NCI-H748 treated with DMSO at 0.1 percent for 48 hours (cell line): Measurements from ENCODE around the gene SEL1L.
"Not testable (repeated sequence)": the region's sequence is repeated elsewhere in the genome, so short reads cannot be mapped to it uniquely, and the experiment has no call there.

Experiments used
- DNase-seq: peaks from one replicate; lab custom pipeline; 2025; lab: John Stamatoyannopoulos, UW

Gene SEL1L

DNA sequence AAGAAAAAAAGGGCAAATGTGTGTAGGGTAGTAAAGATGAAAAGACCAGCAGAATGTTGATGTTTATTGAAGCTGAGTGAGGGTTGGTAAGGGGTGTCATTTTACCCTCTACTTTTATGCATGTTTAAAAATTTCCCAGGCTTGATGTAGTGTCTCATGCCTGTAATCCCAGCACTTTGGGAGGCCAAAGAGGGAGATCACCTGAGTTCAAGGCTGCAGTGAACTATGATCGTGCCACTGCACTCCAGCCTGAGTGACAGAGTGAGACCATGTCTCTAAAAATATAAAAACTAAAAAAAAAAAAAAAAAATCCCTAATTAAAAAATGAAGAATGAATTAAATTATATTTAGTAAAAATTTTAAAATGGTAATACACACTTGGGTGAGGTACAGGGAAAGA is 8.5 kb downstream of the SEL1L start:
- DNase-seq = no peak

- no peak for DNase-seq
These were observed 10.0 kb downstream of the SEL1L start for GRCh38 chr14:81523616-81524015.

GRCh38 chr14:81523016-81523415 is 10.6 kb downstream of the SEL1L start:
- no peak for DNase-seq

GRCh38 chr14:81521356-81521755 is 12.3 kb downstream of the SEL1L start:
- no peak for DNase-seq

DNA sequence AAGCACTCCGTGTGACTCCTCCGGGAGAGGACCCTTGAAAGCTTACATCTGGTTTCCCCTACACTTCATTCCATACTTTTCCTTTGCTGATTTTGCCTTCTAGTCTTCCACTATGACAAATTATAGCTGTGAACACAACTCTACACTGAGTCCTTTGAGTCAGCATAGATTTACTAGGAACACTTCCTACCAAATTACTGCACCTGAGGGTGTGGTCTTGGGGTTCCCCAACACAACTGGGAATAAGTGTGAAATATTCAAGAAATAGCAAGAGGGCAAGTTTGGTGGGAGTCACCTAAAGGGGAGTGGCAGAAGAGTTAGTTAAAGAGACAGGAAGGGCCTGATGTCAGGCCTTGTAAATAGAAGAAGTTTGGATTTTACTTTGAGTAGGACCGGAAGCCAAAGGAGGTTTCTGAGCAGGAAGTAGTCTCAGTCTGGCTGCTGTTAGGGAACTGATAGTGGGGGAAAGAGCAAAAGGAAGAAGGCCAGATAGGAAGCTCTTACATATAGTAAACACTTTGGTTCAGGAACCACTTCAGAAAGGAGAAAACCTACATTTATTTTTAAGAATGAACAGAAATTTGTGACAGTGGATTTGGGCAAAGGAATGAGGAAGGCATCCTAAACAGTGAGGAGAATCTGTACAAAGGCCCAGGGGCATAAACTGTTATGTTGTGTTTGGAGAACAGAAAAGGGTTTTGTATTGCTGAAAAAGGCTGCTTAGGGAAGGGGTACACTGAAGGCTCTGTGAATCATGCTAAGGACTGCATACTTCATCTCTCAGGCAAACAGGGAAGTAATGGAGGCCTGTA is 14.2 kb downstream of the SEL1L start:
- DNase-seq = no peak

- no peak for DNase-seq
These were observed 15.8 kb downstream of the SEL1L start for GRCh38 chr14:81517798-81518398.

DNA sequence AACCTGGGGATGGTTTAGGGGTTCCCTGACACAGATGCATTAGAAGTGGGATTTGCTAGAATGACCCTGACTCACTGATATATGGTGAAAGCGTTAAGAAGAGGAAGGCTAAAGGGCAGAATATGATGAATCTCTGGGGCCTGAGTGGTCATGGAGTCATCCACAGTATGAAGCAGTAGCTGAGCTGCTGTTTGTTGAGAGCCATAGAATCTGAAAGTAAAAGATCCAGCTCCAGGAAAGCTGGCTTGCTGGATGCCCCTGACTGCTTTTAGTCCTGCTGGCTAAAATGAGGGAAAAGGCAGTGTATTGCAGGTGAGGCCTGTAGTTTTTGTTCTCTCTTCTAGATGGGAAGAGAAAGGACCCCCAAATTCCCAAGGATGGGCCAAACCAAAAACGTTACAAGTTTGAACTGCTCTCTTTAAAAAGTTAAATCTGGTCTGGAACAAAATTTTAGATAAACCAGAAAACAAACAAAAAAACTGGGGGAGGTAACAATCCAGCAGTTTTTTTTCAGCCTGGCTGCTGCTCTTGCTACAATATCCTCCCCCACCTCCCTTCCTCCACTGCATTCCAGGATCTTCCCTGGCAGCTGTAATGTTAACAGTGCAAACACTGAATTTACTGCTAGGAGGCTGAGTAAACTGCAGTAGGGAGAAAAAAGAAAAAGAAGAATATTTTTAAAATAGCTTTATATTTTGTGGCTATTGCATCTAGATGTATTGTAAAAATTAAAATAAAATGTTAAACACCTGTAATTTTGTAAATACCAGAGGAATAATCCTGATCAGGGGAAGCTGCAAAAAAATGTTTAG is 16.5 kb downstream of the SEL1L start:
- DNase-seq = no peak

DNA sequence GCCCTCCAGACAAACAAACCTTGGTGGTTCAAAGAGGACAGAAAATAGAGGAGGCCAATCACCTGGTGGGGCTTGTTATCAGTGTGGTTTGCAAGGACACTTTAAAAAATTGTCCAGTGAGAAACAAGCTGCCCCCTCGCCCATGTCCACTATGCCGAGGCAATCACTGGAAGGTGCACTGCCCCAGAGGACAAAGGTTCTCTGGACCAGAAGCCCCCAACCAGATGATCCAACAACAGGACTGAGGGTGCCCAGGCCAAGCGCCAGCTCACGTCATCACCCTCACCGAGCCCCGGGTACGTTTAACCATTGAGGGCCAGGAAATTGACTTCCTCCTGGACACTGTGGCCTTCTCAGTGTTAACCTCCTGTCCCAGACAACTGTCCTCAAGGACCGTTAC is 17.7 kb downstream of the SEL1L start:
- DNase-seq = not testable (repeated sequence)

GRCh38 chr14:81512826-81513225 is 20.8 kb downstream of the SEL1L start:
- not testable (repeated sequence) for DNase-seq

DNA sequence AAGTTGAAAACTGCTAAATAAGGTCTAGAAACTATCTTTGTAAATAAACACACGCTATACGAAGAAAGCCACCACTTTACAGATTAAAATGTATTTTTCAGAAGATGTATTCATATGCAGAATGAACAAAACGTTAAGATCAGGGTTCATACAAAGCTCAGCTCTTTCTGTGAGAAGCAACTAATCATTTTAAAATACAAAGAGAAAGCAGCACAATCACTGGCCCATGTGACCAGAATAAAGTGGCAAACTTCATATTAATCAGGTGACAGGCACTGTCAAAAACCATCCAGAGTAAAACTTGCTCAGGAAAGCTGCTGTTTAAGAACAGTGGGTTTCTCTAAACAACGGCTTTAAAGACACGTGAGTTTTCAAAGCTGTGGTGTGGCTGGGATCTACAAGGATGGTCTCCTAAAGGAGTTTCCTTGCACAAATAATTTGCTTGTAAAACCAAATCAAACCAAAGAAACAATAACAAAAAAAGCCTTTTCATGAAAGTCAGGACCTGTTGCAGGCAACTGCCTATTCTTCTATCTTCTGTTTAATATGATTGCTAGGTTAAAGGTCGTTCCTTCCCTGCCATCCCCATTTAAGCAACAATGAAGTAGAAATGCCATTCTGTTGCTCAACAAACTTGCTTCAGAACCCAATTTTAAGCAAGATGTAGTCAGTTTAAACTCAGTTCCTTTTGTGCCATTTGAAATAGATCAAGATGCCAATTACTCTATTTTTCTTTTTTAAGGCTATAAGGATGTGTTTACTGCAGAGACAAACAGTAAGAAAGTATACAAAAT is 22.3 kb downstream of the SEL1L start:
- no peak for DNase-seq

GRCh38 chr14:81509838-81510452 is 23.7 kb downstream of the SEL1L start:
- no peak for DNase-seq

DNA sequence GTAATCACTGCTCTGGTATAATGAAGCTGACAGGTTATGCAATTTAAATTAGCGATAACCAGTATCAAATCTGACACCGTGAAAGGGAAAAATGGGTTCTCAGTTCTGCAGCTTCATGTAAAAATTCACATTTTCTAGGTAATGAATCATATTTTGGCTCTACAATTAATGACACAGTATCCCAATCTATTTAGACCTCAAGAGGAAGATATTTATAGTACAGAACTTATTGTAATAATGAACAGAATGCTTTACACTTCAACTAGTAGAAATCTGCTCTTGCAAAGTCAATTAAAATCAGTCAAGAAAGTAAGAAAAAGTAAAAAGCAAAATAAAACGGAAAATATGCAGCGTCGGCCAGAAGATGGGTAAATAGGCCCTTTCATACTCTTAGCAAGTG is 24.3 kb downstream of the SEL1L start:
- DNase-seq = no peak

- DNase-seq = no peak
These were observed 27.2 kb downstream of the SEL1L start for GRCh38 chr14:81506487-81506886.

- no peak for DNase-seq
These were observed 28.8 kb downstream of the SEL1L start for GRCh38 chr14:81504864-81505263.

DNA sequence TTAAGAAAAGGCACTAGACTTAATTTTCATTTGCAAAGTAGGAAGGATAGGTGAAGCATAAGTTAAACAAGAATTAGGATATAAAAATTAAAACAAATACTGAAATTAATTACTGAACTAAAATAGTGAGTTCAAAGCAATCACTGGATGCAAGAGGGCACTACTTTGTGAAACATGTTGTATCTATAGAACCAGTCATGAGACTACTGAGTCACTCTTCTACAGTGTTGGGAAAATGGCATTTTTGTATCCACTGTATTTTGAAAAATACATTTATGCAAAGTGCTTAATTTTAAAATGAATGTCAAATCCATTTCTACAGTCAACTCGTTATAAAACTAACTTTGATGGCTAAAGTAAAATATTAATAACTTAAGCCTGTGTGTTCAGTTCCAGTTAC is 47.9 kb downstream of the SEL1L start:
- DNase-seq = no peak

GRCh38 chr14:81485372-81485771 is 48.3 kb downstream of the SEL1L start:
- no peak for DNase-seq

- no peak for DNase-seq
These were observed 49.5 kb downstream of the SEL1L start for GRCh38 chr14:81484120-81484519.

DNA sequence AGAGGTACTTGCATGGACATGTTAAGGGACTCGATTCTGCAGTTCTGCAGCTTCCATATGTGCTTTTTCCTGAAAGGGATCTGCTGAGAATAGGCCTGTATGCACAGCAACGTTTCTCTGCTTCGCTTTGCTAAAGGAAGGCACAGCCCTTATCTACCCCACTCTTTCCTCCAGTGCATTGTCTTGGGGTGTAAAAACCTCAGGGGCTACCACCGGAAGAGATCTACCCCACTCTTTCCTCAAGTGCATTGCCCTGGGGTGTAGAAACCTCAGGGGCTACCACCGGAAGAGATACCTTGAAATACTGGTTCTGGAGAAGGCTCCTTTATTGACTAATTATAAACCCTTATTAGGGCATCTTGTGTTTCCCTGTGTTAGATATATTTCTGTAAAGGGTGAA is 52.9 kb downstream of the SEL1L start:
- no peak for DNase-seq

DNA sequence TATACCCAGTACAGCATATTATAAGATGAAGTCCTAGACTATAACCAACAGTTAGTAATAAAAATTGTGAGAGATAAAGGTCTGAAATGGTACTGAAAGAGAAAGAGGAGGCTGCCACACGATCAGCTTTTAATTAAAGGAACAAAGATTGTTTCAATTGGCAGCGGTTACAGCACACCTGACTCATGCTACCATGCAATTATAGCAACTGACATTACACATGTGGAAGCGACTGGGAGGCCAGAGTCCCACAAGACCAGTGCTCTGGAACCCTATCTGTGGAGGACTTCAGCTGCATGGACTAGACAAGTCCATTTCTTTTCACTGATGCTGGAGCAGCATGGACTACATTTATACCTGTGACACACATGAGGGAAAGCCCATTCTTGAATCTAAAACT is 55.2 kb downstream of the SEL1L start:
- DNase-seq = no peak

DNA sequence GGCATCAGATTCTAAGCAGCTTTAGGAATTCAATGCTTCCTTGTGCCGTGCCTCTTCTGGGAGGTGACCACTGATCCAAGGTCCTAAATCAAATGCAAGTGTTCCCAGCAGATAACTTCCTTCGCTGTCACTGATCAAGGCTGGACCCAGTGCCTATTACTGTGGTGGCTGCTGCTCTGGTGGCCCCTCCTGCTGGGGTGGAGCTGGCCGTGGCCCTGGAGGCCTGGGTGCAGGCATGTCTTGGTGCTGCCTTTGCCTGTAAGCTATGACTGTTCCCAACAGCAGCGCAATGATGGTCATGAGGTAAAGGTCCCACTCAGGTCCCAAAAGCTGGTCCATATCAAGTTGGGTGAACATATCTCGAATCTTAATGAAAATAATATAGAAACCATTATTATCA is 56.8 kb downstream of the SEL1L start:
- DNase-seq = no peak

DNA sequence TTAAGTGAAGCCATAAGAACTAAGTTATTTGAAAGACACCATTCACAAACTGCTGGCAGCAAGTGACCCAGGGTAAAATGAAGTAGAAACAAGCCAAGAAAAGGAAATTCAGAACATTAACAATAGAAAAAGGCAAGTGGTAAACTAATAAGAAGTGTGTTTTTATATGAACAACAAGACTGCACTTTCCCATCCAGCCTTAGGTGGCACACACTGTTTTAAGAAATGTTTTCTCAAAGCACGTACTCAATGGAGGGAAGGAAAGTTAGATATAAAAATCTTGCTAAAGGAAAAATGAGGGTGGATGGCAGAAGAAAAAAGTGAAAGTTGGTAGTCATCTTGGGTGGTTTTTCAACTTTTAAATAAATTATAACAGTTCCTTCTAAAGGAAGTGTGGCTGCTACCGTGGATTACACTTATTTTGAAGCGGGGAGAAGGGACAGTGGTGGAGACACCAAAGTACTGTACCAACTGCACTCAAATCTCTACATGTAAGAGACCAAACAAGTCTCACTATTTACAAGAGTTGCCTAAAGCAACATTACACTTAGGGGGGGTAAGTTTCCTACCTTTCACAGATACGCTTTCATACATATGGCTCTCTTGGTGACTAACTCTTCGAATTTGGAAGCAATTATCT is 58.8 kb downstream of the SEL1L start:
- DNase-seq = no peak
